Lung microvascular endothelial cell (primary cell): Measurements from ENCODE around the gene CRYBG3. TPM values are rescaled to one million over a fixed set of nuclear protein-coding genes. Genes with fewer than 3 reads are reported as not detected.

Experiments used
- DNase-seq, 2 donors: peaks; one replicate each; pipeline versions ENCODE4 v3.0.0 to v3.0.0-alpha.2; 2010; ENCODE audit warnings: low read depth in 2 of 2
- total RNA-seq: library from RNA; depleted of rRNA; stranded (reverse); fragments of >200 nt; gene quantifications from 2 replicates; pipeline ENCODE4 v1.2.1, GENCODE V29; 2014

CRYBG3 gene
- total RNA-seq, 1 donor from 2014 or later = 14.5 TPM

- DNase-seq = no peak
These were observed 13.9 kb downstream of the CRYBG3 start for GRCh38 chr3:97835761-97836160.

- DNase-seq = no peak
These were observed 16.6 kb downstream of the CRYBG3 start for GRCh38 chr3:97838393-97838792.

GRCh38 chr3:97839944-97840343 lies 18.1 kb downstream of the CRYBG3 start:
- DNase-seq = no peak

GRCh38 chr3:97841304-97841703 lies 19.5 kb downstream of the CRYBG3 start:
- DNase-seq = no peak

- DNase-seq = no peak
These were observed 20.1 kb downstream of the CRYBG3 start for GRCh38 chr3:97841956-97842355.

GRCh38 chr3:97848779-97849178 lies 27.0 kb downstream of the CRYBG3 start:
- no peak for DNase-seq

- no peak for DNase-seq
These were observed 35.6 kb downstream of the CRYBG3 start for GRCh38 chr3:97857401-97857800.

GRCh38 chr3:97860364-97860763 lies 38.6 kb downstream of the CRYBG3 start:
- no peak for DNase-seq

GRCh38 chr3:97862582-97862981 lies 40.8 kb downstream of the CRYBG3 start:
- no peak for DNase-seq

- no peak for DNase-seq
These were observed 41.2 kb downstream of the CRYBG3 start for GRCh38 chr3:97863031-97863430.

- DNase-seq = no peak
These were observed 42.0 kb downstream of the CRYBG3 start for GRCh38 chr3:97863775-97864174.

- no peak for DNase-seq
These were observed 49.4 kb downstream of the CRYBG3 start for GRCh38 chr3:97871186-97871585.

GRCh38 chr3:97871801-97872524 lies 50.2 kb downstream of the CRYBG3 start:
- DNase-seq = peak; percentile 39 to 92

GRCh38 chr3:97872525-97873042 lies 50.8 kb downstream of the CRYBG3 start:
- no peak for DNase-seq

- DNase-seq = no peak
These were observed 58.5 kb downstream of the CRYBG3 start for GRCh38 chr3:97880267-97880666.

- DNase-seq = peak; percentile 67 to 78
These were observed 61.3 kb downstream of the CRYBG3 start for GRCh38 chr3:97882975-97883598.

GRCh38 chr3:97883736-97884135 lies 61.9 kb downstream of the CRYBG3 start:
- peak in 1 of 2 donors; percentile 64 for DNase-seq

- no peak for DNase-seq
These were observed 62.8 kb downstream of the CRYBG3 start for GRCh38 chr3:97884586-97885123.

GRCh38 chr3:97885931-97886824 lies 64.4 kb downstream of the CRYBG3 start:
- DNase-seq = peak in 1 of 2 donors; percentile 35

GRCh38 chr3:97889814-97890213 lies 68.0 kb downstream of the CRYBG3 start:
- DNase-seq = no peak

- DNase-seq = no peak
These were observed 71.0 kb downstream of the CRYBG3 start for GRCh38 chr3:97892852-97893251.

- no peak for DNase-seq
These were observed 73.4 kb downstream of the CRYBG3 start for GRCh38 chr3:97895216-97895615.
